Neural progenitor cell (in vitro differentiated cells): ENCODE data around the gene PAK4. TPM values are rescaled to one million over a fixed set of nuclear protein-coding genes. Genes with fewer than 3 reads are reported as not detected.

ENCODE experiments used
- DNase-seq: peaks from one replicate; pipeline ENCODE4 v3.0.0-alpha.2; 2016; ENCODE audit warnings: low spot score
- H2AFZ ChIP-seq: fragments of 200-600 bp; sonication (generic); replicated peaks from 2 replicates; pipeline ENCODE4 v1.6.1; 2016; ENCODE audit warnings: antibody characterized with exemption
- H3F3A ChIP-seq: fragments of 200-600 bp; sonication (generic); 2 replicates; pipeline ENCODE4 v1.6.1; 2016; ENCODE audit warnings: antibody characterized with exemption, low read depth
- H3K27ac ChIP-seq: fragments of 200-600 bp; sonication (generic); 2 replicates; pipeline ENCODE4 v1.5.1; 2016; ENCODE audit warnings: mild to moderate bottlenecking
- H3K27me3 ChIP-seq: fragments of 200-600 bp; sonication (generic); 2 replicates; pipeline ENCODE4 v1.6.1; 2016; ENCODE audit warnings: mild to moderate bottlenecking, moderate library complexity
- H3K36me3 ChIP-seq: fragments of 200-600 bp; sonication (generic); 2 replicates; pipeline ENCODE4 v1.5.1; 2016
- H3K4me1 ChIP-seq: fragments of 200-600 bp; sonication (generic); 2 replicates; pipeline ENCODE4 v1.6.1; 2016; ENCODE audit warnings: mixed run types
- H3K4me2 ChIP-seq: fragments of 200-600 bp; sonication (generic); 2 replicates; pipeline ENCODE4 v1.6.1; 2016
- H3K4me3 ChIP-seq: fragments of 200-600 bp; sonication (generic); 2 replicates; pipeline ENCODE4 v1.5.1; 2016
- H3K79me2 ChIP-seq: fragments of 200-600 bp; sonication (generic); 2 replicates; pipeline ENCODE4 v1.6.1; 2016; ENCODE audit warnings: low read depth
- H3K9ac ChIP-seq: fragments of 200-600 bp; sonication (generic); 2 replicates; pipeline ENCODE4 v1.6.1; 2016
- H3K9me3 ChIP-seq: fragments of 200-600 bp; sonication (generic); 2 replicates; pipeline ENCODE4 v1.5.1; 2016; ENCODE audit warnings: low read depth
- H4K20me1 ChIP-seq: fragments of 200-600 bp; sonication (generic); 2 replicates; pipeline ENCODE4 v1.6.1; 2016; ENCODE audit warnings: low read depth
- H3K27ac Mint-ChIP-seq: 3 replicates; pipeline ENCODE4 v1.8.0; 2021; ENCODE audit warnings: mixed read lengths
- H3K27me3 Mint-ChIP-seq: 2 replicates; pipeline ENCODE4 v1.8.0; 2022; ENCODE audit warnings: low read depth, mild to moderate bottlenecking, inconsistent platforms, moderate library complexity, mixed read lengths; ENCODE audit not compliant: insufficient read depth
- H3K36me3 Mint-ChIP-seq: 3 replicates; pipeline ENCODE4 v1.8.0; 2021; ENCODE audit warnings: mixed read lengths
- H3K4me1 Mint-ChIP-seq: 3 replicates; pipeline ENCODE4 v1.8.0; 2021; ENCODE audit warnings: mixed read lengths
- H3K4me3 Mint-ChIP-seq: 3 replicates; pipeline ENCODE4 v1.8.0; 2021; ENCODE audit warnings: mild to moderate bottlenecking, moderate library complexity, mixed read lengths
- H3K9me3 Mint-ChIP-seq: 3 replicates; pipeline ENCODE4 v1.8.0; 2020; ENCODE audit warnings: mixed read lengths
- EZH2 ChIP-seq: fragments of 200-600 bp; sonication (generic); IDR thresholded peaks from 2 replicates; pipeline ENCODE4 v1.6.1; 2017; ENCODE audit warnings: antibody characterized with exemption, mild to moderate bottlenecking, moderate library complexity
- EZH2phosphoT487 ChIP-seq: fragments of 200-600 bp; sonication (generic); IDR thresholded peaks from 2 replicates; pipeline ENCODE4 v1.6.1; 2017; ENCODE audit warnings: antibody characterized with exemption
- total RNA-seq: library from RNA; depleted of rRNA; stranded (reverse); fragments of >200 nt; gene quantifications from 2 replicates; pipeline ENCODE4 v1.2.3, GENCODE V29; 2015; ENCODE audit warnings: low replicate concordance
- TF ChIP-seq, protein P1 (sequence below): fragments of 200-600 bp; sonication (generic); IDR thresholded peaks from 2 replicates; pipeline ENCODE4 v1.5.1; 2017; ENCODE audit warnings: antibody characterized with exemption, mild to moderate bottlenecking

PAK4 gene
- total RNA-seq, 1 donor from 2014 or later: 9.7 TPM

DNA sequence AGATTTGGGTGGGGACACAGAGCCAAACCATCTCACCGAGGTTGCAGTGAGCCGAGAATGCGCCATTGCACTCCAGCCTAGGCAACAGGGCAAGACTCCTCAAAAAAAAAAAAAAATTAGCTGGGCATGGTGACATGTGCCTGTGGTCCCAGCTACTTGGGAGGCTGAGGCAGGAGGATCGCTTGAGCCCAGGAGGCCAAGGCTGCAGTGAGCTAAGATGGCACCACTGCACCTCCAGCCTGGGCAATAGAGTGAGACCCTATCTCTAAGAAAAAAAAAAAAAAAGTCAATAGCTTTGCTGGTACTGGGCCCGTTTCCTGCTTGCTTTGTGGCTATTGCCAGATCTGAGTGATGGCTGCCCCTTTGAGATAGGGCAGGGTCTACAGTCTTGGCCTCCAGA is 28.3 kb upstream of the PAK4 start:
- Histone ChIP-seq H3K9me3 (no peaks in the 10 kb centered on the region), H4K20me1 (no peaks in the 10 kb centered on the region), H3K79me2 (no peaks in the 10 kb centered on the region), H3K4me3 (no peak overlapping the region), H2AFZ (no peak overlapping the region), H3K27ac (no peak overlapping the region), H3K27me3 (peaks cover 30% of the 10 kb centered on the region), H3K4me2 (no peak overlapping the region), H3K36me3 (no peaks in the 10 kb centered on the region), H3F3A (no peaks in the 10 kb centered on the region), H3K4me1 (no peaks in the 10 kb centered on the region), H3K9ac (no peak overlapping the region)
- Mint-ChIP-seq H3K27me3 (peaks cover 13% of the 10 kb centered on the region), H3K36me3 (no peaks in the 10 kb centered on the region), H3K27ac (no peak overlapping the region), H3K4me1 (no peaks in the 10 kb centered on the region), H3K4me3 (no peak overlapping the region), H3K9me3 (no peaks in the 10 kb centered on the region)
- DNase-seq: no peak
- TF ChIP-seq, protein P1, sequence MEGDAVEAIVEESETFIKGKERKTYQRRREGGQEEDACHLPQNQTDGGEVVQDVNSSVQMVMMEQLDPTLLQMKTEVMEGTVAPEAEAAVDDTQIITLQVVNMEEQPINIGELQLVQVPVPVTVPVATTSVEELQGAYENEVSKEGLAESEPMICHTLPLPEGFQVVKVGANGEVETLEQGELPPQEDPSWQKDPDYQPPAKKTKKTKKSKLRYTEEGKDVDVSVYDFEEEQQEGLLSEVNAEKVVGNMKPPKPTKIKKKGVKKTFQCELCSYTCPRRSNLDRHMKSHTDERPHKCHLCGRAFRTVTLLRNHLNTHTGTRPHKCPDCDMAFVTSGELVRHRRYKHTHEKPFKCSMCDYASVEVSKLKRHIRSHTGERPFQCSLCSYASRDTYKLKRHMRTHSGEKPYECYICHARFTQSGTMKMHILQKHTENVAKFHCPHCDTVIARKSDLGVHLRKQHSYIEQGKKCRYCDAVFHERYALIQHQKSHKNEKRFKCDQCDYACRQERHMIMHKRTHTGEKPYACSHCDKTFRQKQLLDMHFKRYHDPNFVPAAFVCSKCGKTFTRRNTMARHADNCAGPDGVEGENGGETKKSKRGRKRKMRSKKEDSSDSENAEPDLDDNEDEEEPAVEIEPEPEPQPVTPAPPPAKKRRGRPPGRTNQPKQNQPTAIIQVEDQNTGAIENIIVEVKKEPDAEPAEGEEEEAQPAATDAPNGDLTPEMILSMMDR: no peak
- TF ChIP-seq EZH2phosphoT487: no peak
- no peak for TF ChIP-seq EZH2

DNA sequence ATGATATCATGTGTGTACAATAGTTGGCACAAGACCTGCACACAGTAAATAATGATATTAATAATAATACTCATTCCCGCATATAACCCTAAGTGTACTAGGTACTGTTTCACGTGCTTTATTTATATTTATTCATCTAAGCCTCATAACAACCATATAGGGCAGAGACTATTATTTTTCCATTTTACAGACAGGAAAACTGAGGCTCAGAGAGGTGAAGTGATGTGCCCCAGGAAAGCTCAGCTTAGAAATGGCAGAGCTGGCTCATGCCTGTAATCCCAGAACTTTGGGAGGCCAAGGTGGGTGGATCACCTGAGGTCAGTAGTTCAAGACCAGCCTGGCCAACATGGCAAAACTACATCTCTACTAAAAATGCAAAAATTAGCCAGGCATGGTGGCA is 27.9 kb upstream of the PAK4 start:
- Histone ChIP-seq H3F3A (no peaks in the 10 kb centered on the region), H3K27me3 (peaks cover 30% of the 10 kb centered on the region), H3K79me2 (no peaks in the 10 kb centered on the region), H4K20me1 (no peaks in the 10 kb centered on the region), H3K4me3 (no peak overlapping the region), H3K36me3 (no peaks in the 10 kb centered on the region), H2AFZ (no peak overlapping the region), H3K4me1 (no peaks in the 10 kb centered on the region), H3K9ac (no peak overlapping the region), H3K27ac (no peak overlapping the region), H3K9me3 (no peaks in the 10 kb centered on the region), H3K4me2 (no peak overlapping the region)
- Mint-ChIP-seq H3K4me3 (no peak overlapping the region), H3K4me1 (no peaks in the 10 kb centered on the region), H3K27me3 (peaks cover 16% of the 10 kb centered on the region), H3K27ac (no peak overlapping the region), H3K36me3 (no peaks in the 10 kb centered on the region), H3K9me3 (no peaks in the 10 kb centered on the region)
- TF ChIP-seq EZH2phosphoT487: no peak
- TF ChIP-seq, protein P1: no peak
- no peak for TF ChIP-seq EZH2
- DNase-seq: no peak

DNA sequence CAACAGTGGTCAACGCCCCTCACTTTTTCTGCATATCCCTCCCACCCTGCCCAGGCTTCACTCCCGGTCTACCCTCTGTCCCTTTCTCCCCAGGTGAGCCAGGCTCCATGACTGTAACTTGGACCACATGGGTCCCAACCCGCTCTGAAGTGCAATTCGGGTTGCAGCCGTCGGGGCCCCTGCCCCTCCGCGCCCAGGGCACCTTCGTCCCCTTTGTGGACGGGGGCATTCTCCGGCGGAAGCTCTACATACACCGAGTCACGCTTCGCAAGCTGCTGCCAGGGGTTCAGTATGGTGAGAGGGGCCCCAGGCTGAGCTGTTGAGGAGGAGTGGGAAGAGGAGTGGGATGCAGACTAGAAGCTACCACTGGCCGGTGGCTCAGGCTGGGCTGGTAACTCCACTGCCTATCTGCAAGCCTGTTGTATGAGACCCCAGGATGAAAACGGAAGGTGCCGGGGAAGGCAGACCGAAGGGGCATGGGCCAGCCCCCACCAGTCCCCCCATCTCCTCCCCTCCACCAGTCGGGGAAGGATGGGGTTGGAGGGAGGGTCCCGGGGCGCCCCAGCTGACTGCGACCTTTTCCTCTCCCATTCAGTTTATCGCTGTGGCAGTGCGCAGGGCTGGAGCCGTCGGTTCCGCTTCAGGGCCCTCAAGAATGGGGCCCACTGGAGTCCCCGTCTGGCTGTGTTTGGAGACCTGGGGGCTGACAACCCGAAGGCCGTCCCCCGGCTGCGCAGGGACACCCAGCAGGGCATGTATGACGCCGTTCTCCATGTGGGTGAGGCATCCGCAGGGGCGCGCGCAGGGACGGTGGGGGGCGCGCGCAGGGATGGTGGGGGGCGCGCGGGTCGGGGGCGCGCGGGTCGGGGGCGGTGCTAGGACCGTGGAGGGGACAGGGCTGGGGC is 27.0 kb upstream of the PAK4 start:
- DNase-seq: no peak
- Mint-ChIP-seq H3K27ac (no peak overlapping the region), H3K9me3 (no peaks in the 10 kb centered on the region)

More for the DNA sequence above, 27.0 kb upstream of the PAK4 start:
- peaks cover 30% of the 10 kb centered on the region for H3K27me3 ChIP-seq
- no peak overlapping the region for H3K27ac ChIP-seq
- peaks cover 14% of the 10 kb centered on the region for H3K27me3 Mint-ChIP-seq
- H3F3A ChIP-seq: no peaks in the 10 kb centered on the region
- no peaks in the 10 kb centered on the region for H3K36me3 Mint-ChIP-seq
- no peaks in the 10 kb centered on the region for H3K9me3 ChIP-seq
- no peaks in the 10 kb centered on the region for H3K4me1 Mint-ChIP-seq
- peak overlapping the region; percentile 72 for H2AFZ ChIP-seq
- H3K4me2 ChIP-seq: peak overlapping the region; percentile 57
- TF ChIP-seq, protein P1: no peak
- TF ChIP-seq EZH2 (no peak), EZH2phosphoT487 (no peak)
- H3K4me3 ChIP-seq: peak overlapping the region; percentile 35
- H3K79me2 ChIP-seq: no peaks in the 10 kb centered on the region
- no peak overlapping the region for H3K4me3 Mint-ChIP-seq
- H3K4me1 ChIP-seq: no peaks in the 10 kb centered on the region
- no peaks in the 10 kb centered on the region for H4K20me1 ChIP-seq
- no peaks in the 10 kb centered on the region for H3K36me3 ChIP-seq
- H3K9ac ChIP-seq: no peak overlapping the region
